HL-60 (cell line): ENCODE data around the gene SLC25A25.

Source experiments
- DNase-seq, 2 experiments: peaks; one replicate each; pipeline ENCODE4 v3.0.0-alpha.2; 2010 to 2020; ENCODE audit warnings: low read depth in 1 of 2, low spot score in 1 of 2
- H3K27ac ChIP-seq: fragments of 250-450 bp; sonication (Bioruptor Pico); replicated peaks from 2 replicates; pipeline ENCODE4 v1.5.1; 2020; ENCODE audit warnings: mild to moderate bottlenecking, moderate library complexity
- H3K27me3 ChIP-seq: fragments of 250-450 bp; sonication (Bioruptor Pico); 2 replicates; pipeline ENCODE4 v1.5.1; 2021; ENCODE audit warnings: mild to moderate bottlenecking, moderate library complexity; ENCODE audit not compliant: insufficient read depth, poor library complexity, severe bottlenecking
- H3K4me3 ChIP-seq: replicated peaks from 2 replicates; pipeline ENCODE4 v1.5.1; 2011; ENCODE audit warnings: mild to moderate bottlenecking, control low read depth, low read length; ENCODE audit not compliant: insufficient read depth
- GABPA ChIP-seq: IDR thresholded peaks from 2 replicates; pipeline ENCODE4 v1.6.1; 2012; ENCODE audit warnings: low read depth
- POLR2AphosphoS5 ChIP-seq: IDR thresholded peaks from 2 replicates; pipeline ENCODE4 v1.6.1; 2012; ENCODE audit warnings: low read depth
- SPI1 ChIP-seq: IDR thresholded peaks from 2 replicates; pipeline ENCODE4 v1.6.1; 2012; ENCODE audit warnings: low read depth, mild to moderate bottlenecking, borderline replicate concordance
- TF ChIP-seq, protein P1 (sequence below): IDR thresholded peaks from one replicate; pipeline ENCODE4 v1.5.1; 2011; ENCODE audit warnings: low read length, control low read depth, inconsistent platforms; ENCODE audit not compliant: insufficient read depth
- TF ChIP-seq, protein P2 (sequence below): IDR thresholded peaks from 2 replicates; pipeline ENCODE4 v1.6.1; 2012; ENCODE audit warnings: low read depth; ENCODE audit not compliant: insufficient replicate concordance

Gene SLC25A25

DNA sequence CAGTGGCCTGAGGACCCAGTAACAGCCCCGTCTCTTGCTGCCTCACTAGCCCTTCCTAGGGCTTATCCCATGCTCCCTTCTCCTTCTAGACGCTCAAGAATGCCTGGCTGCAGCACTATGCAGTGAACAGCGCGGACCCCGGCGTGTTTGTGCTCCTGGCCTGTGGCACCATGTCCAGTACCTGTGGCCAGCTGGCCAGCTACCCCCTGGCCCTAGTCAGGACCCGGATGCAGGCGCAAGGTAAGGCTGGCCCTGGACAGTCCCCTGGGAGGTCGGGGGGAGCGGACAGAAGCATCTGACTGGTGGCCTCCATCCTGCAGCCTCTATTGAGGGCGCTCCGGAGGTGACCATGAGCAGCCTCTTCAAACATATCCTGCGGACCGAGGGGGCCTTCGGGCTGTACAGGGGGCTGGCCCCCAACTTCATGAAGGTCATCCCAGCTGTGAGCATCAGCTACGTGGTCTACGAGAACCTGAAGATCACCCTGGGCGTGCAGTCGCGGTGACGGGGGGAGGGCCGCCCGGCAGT is 39.0 kb downstream of the SLC25A25 start:
- H3K27me3 ChIP-seq: no peaks in the 10 kb centered on the region
- DNase-seq: no peak
- H3K4me3 ChIP-seq: no peak overlapping the region
- no peak overlapping the region for H3K27ac ChIP-seq
- TF ChIP-seq POLR2AphosphoS5: no peak
- no peak for TF ChIP-seq GABPA
- TF ChIP-seq, protein P1, sequence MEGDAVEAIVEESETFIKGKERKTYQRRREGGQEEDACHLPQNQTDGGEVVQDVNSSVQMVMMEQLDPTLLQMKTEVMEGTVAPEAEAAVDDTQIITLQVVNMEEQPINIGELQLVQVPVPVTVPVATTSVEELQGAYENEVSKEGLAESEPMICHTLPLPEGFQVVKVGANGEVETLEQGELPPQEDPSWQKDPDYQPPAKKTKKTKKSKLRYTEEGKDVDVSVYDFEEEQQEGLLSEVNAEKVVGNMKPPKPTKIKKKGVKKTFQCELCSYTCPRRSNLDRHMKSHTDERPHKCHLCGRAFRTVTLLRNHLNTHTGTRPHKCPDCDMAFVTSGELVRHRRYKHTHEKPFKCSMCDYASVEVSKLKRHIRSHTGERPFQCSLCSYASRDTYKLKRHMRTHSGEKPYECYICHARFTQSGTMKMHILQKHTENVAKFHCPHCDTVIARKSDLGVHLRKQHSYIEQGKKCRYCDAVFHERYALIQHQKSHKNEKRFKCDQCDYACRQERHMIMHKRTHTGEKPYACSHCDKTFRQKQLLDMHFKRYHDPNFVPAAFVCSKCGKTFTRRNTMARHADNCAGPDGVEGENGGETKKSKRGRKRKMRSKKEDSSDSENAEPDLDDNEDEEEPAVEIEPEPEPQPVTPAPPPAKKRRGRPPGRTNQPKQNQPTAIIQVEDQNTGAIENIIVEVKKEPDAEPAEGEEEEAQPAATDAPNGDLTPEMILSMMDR: no peak
- TF ChIP-seq, protein P2, sequence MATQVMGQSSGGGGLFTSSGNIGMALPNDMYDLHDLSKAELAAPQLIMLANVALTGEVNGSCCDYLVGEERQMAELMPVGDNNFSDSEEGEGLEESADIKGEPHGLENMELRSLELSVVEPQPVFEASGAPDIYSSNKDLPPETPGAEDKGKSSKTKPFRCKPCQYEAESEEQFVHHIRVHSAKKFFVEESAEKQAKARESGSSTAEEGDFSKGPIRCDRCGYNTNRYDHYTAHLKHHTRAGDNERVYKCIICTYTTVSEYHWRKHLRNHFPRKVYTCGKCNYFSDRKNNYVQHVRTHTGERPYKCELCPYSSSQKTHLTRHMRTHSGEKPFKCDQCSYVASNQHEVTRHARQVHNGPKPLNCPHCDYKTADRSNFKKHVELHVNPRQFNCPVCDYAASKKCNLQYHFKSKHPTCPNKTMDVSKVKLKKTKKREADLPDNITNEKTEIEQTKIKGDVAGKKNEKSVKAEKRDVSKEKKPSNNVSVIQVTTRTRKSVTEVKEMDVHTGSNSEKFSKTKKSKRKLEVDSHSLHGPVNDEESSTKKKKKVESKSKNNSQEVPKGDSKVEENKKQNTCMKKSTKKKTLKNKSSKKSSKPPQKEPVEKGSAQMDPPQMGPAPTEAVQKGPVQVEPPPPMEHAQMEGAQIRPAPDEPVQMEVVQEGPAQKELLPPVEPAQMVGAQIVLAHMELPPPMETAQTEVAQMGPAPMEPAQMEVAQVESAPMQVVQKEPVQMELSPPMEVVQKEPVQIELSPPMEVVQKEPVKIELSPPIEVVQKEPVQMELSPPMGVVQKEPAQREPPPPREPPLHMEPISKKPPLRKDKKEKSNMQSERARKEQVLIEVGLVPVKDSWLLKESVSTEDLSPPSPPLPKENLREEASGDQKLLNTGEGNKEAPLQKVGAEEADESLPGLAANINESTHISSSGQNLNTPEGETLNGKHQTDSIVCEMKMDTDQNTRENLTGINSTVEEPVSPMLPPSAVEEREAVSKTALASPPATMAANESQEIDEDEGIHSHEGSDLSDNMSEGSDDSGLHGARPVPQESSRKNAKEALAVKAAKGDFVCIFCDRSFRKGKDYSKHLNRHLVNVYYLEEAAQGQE: no peak
- no peak for TF ChIP-seq SPI1

DNA sequence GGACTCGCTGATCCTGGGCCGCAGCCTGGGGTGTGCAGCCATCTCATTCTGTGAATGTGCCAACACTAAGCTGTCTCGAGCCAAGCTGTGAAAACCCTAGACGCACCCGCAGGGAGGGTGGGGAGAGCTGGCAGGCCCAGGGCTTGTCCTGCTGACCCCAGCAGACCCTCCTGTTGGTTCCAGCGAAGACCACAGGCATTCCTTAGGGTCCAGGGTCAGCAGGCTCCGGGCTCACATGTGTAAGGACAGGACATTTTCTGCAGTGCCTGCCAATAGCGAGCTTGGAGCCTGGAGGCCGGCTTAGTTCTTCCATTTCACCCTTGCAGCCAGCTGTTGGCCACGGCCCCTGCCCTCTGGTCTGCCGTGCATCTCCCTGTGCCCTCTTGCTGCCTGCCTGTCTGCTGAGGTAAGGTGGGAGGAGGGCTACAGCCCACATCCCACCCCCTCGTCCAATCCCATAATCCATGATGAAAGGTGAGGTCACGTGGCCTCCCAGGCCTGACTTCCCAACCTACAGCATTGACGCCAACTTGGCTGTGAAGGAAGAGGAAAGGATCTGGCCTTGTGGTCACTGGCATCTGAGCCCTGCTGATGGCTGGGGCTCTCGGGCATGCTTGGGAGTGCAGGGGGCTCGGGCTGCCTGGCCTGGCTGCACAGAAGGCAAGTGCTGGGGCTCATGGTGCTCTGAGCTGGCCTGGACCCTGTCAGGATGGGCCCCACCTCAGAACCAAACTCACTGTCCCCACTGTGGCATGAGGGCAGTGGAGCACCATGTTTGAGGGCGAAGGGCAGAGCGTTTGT is 39.6 kb downstream of the SLC25A25 start:
- TF ChIP-seq, protein P2: no peak
- TF ChIP-seq SPI1 (no peak), POLR2AphosphoS5 (no peak), GABPA (no peak)
- TF ChIP-seq, protein P1: no peak
- no peak overlapping the region for H3K27ac ChIP-seq
- no peak for DNase-seq

DNA sequence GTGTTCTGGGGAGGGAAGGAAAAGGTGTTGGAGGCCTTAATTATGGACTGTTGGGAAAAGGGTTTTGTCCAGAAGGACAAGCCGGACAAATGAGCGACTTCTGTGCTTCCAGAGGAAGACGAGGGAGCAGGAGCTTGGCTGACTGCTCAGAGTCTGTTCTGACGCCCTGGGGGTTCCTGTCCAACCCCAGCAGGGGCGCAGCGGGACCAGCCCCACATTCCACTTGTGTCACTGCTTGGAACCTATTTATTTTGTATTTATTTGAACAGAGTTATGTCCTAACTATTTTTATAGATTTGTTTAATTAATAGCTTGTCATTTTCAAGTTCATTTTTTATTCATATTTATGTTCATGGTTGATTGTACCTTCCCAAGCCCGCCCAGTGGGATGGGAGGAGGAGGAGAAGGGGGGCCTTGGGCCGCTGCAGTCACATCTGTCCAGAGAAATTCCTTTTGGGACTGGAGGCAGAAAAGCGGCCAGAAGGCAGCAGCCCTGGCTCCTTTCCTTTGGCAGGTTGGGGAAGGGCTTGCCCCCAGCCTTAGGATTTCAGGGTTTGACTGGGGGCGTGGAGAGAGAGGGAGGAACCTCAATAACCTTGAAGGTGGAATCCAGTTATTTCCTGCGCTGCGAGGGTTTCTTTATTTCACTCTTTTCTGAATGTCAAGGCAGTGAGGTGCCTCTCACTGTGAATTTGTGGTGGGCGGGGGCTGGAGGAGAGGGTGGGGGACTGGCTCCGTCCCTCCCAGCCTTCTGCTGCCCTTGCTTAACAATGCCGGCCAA is 40.4 kb downstream of the SLC25A25 start:
- no peak for DNase-seq
- H3K27ac ChIP-seq: no peak overlapping the region
- TF ChIP-seq SPI1 (no peak), POLR2AphosphoS5 (no peak), GABPA (no peak)
- TF ChIP-seq, protein P2: no peak
- TF ChIP-seq, protein P1: no peak

More for the DNA sequence above, 39.6 kb downstream of the SLC25A25 start:
- Histone ChIP-seq H3K27me3 (no peaks in the 10 kb centered on the region), H3K4me3 (no peak overlapping the region)

More for the DNA sequence above, 40.4 kb downstream of the SLC25A25 start:
- H3K27me3 ChIP-seq: no peaks in the 10 kb centered on the region
- no peak overlapping the region for H3K4me3 ChIP-seq
